Neural progenitor cell (in vitro differentiated cells): ENCODE results near the gene HPF1. TPM values are rescaled to one million over a fixed set of nuclear protein-coding genes. Genes with fewer than 3 reads are reported as not detected.
"Not testable (repeated sequence)": the region's sequence is repeated elsewhere in the genome, so short reads cannot be mapped to it uniquely, and the experiment has no call there.

Experiments used
- DNase-seq: peaks from one replicate; pipeline ENCODE4 v3.0.0-alpha.2; 2016; ENCODE audit warnings: low spot score
- H2AFZ ChIP-seq: fragments of 200-600 bp; sonication (generic); replicated peaks from 2 replicates; pipeline ENCODE4 v1.6.1; 2016; ENCODE audit warnings: antibody characterized with exemption
- H3F3A ChIP-seq: fragments of 200-600 bp; sonication (generic); 2 replicates; pipeline ENCODE4 v1.6.1; 2016; ENCODE audit warnings: antibody characterized with exemption, low read depth
- H3K27ac ChIP-seq: fragments of 200-600 bp; sonication (generic); 2 replicates; pipeline ENCODE4 v1.5.1; 2016; ENCODE audit warnings: mild to moderate bottlenecking
- H3K27me3 ChIP-seq: fragments of 200-600 bp; sonication (generic); 2 replicates; pipeline ENCODE4 v1.6.1; 2016; ENCODE audit warnings: mild to moderate bottlenecking, moderate library complexity
- H3K36me3 ChIP-seq: fragments of 200-600 bp; sonication (generic); 2 replicates; pipeline ENCODE4 v1.5.1; 2016
- H3K4me1 ChIP-seq: fragments of 200-600 bp; sonication (generic); 2 replicates; pipeline ENCODE4 v1.6.1; 2016; ENCODE audit warnings: mixed run types
- H3K4me2 ChIP-seq: fragments of 200-600 bp; sonication (generic); 2 replicates; pipeline ENCODE4 v1.6.1; 2016
- H3K4me3 ChIP-seq: fragments of 200-600 bp; sonication (generic); 2 replicates; pipeline ENCODE4 v1.5.1; 2016
- H3K79me2 ChIP-seq: fragments of 200-600 bp; sonication (generic); 2 replicates; pipeline ENCODE4 v1.6.1; 2016; ENCODE audit warnings: low read depth
- H3K9ac ChIP-seq: fragments of 200-600 bp; sonication (generic); 2 replicates; pipeline ENCODE4 v1.6.1; 2016
- H3K9me3 ChIP-seq: fragments of 200-600 bp; sonication (generic); 2 replicates; pipeline ENCODE4 v1.5.1; 2016; ENCODE audit warnings: low read depth
- H4K20me1 ChIP-seq: fragments of 200-600 bp; sonication (generic); 2 replicates; pipeline ENCODE4 v1.6.1; 2016; ENCODE audit warnings: low read depth
- H3K27ac Mint-ChIP-seq: 3 replicates; pipeline ENCODE4 v1.8.0; 2021; ENCODE audit warnings: mixed read lengths
- H3K27me3 Mint-ChIP-seq: 2 replicates; pipeline ENCODE4 v1.8.0; 2022; ENCODE audit warnings: low read depth, mild to moderate bottlenecking, inconsistent platforms, moderate library complexity, mixed read lengths; ENCODE audit not compliant: insufficient read depth
- H3K36me3 Mint-ChIP-seq: 3 replicates; pipeline ENCODE4 v1.8.0; 2021; ENCODE audit warnings: mixed read lengths
- H3K4me1 Mint-ChIP-seq: 3 replicates; pipeline ENCODE4 v1.8.0; 2021; ENCODE audit warnings: mixed read lengths
- H3K4me3 Mint-ChIP-seq: 3 replicates; pipeline ENCODE4 v1.8.0; 2021; ENCODE audit warnings: mild to moderate bottlenecking, moderate library complexity, mixed read lengths
- H3K9me3 Mint-ChIP-seq: 3 replicates; pipeline ENCODE4 v1.8.0; 2020; ENCODE audit warnings: mixed read lengths
- EZH2 ChIP-seq: fragments of 200-600 bp; sonication (generic); IDR thresholded peaks from 2 replicates; pipeline ENCODE4 v1.6.1; 2017; ENCODE audit warnings: antibody characterized with exemption, mild to moderate bottlenecking, moderate library complexity
- EZH2phosphoT487 ChIP-seq: fragments of 200-600 bp; sonication (generic); IDR thresholded peaks from 2 replicates; pipeline ENCODE4 v1.6.1; 2017; ENCODE audit warnings: antibody characterized with exemption
- total RNA-seq: library from RNA; depleted of rRNA; stranded (reverse); fragments of >200 nt; gene quantifications from 2 replicates; pipeline ENCODE4 v1.2.3, GENCODE V29; 2015; ENCODE audit warnings: low replicate concordance
- TF ChIP-seq, protein P1 (sequence below): fragments of 200-600 bp; sonication (generic); IDR thresholded peaks from 2 replicates; pipeline ENCODE4 v1.5.1; 2017; ENCODE audit warnings: antibody characterized with exemption, mild to moderate bottlenecking

HPF1 gene
- total RNA-seq, 1 donor from 2014 or later: 131 TPM

DNA sequence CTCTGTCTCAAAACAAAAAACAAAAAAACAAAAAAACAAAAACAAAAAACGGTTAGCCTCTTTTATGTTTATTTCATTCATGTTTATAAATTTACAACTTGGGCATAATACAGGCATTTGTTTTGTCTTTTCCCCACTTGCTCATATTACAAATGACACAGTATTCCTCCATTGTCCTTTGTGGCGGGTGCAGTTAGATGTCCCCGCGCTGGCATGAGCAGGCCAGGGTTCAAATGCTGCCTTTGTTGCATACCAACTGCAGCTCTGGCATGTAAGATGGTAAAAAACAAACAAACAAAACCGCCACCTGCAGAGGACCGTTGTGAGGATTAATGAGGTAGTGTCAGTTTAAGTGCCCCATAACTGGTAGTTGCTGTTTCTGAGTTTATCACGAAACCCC, 16.1 kb upstream of the HPF1 start:
- Mint-ChIP-seq H3K4me1 (no peaks in the 10 kb centered on the region), H3K4me3 (no peak overlapping the region), H3K27me3 (peaks cover 6% of the 10 kb centered on the region), H3K9me3 (peaks cover 2% of the 10 kb centered on the region), H3K36me3 (no peaks in the 10 kb centered on the region), H3K27ac (no peak overlapping the region)
- H3K79me2 ChIP-seq: no peaks in the 10 kb centered on the region
- H3K4me3 ChIP-seq: no peak overlapping the region
- H3K4me1 ChIP-seq: no peaks in the 10 kb centered on the region
- DNase-seq: no peak
- no peak overlapping the region for H3K27ac ChIP-seq
- no peaks in the 10 kb centered on the region for H3F3A ChIP-seq
- no peaks in the 10 kb centered on the region for H4K20me1 ChIP-seq
- TF ChIP-seq EZH2phosphoT487 (no peak), EZH2 (no peak)
- H3K36me3 ChIP-seq: no peaks in the 10 kb centered on the region
- no peaks in the 10 kb centered on the region for H3K9me3 ChIP-seq
- no peak overlapping the region for H2AFZ ChIP-seq
- H3K4me2 ChIP-seq: no peak overlapping the region
- no peak overlapping the region for H3K9ac ChIP-seq
- no peaks in the 10 kb centered on the region for H3K27me3 ChIP-seq

DNA sequence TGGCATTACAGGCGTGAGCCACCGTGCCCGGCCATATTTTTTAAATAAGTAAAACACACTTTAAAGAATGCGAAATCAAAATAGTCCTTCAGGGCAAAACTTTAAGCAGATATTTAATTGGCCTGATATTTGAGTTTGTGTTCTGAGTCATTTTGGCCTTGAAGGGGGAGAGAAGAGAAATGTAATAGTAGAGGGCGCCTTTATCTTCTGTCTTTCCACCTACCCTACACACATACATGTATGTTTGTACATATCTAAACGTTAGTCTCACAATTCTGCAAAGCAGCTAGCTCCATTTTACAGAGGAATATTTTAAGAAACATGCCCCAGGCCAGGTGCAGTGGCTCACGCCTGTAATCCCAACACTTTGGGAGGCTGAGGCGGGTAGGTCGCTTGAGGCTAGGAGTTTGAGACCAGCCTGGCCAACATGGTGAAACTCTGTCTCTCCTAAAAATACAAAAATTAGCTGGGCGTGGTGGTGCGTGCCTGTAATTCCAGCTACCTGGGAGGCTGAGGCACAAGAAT, 13.9 kb upstream of the HPF1 start:
- not testable (repeated sequence) for H3K4me1 ChIP-seq, H3K27ac Mint-ChIP-seq, H3F3A ChIP-seq, H3K4me3 ChIP-seq, H3K9ac ChIP-seq, H3K36me3 ChIP-seq, H3K4me2 ChIP-seq, H3K27ac ChIP-seq, H3K4me1 Mint-ChIP-seq, H2AFZ ChIP-seq, H3K36me3 Mint-ChIP-seq, H3K9me3 Mint-ChIP-seq, H3K27me3 ChIP-seq, H3K79me2 ChIP-seq, H3K9me3 ChIP-seq, H3K27me3 Mint-ChIP-seq, DNase-seq, H4K20me1 ChIP-seq, H3K4me3 Mint-ChIP-seq

DNA sequence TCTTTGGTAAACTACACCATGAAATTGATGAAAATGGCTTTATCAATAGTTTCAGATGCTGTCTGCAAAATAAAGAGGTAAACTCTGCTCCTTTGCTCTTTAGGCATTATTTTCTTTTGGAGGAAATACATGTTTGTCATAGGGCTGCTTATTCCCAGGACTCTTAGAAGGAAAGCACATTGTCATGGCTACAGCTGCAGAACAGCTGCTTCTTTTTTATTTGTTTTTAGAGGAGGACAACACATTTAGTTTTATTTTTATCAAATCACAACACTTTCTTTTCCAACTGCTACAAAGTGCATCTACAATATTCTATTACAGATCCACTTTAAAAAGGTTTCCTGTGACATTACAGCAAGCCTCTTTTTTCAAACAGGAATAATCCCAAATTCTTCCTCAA, 12.7 kb upstream of the HPF1 start:
- TF ChIP-seq EZH2phosphoT487: no peak
- TF ChIP-seq, protein P1, sequence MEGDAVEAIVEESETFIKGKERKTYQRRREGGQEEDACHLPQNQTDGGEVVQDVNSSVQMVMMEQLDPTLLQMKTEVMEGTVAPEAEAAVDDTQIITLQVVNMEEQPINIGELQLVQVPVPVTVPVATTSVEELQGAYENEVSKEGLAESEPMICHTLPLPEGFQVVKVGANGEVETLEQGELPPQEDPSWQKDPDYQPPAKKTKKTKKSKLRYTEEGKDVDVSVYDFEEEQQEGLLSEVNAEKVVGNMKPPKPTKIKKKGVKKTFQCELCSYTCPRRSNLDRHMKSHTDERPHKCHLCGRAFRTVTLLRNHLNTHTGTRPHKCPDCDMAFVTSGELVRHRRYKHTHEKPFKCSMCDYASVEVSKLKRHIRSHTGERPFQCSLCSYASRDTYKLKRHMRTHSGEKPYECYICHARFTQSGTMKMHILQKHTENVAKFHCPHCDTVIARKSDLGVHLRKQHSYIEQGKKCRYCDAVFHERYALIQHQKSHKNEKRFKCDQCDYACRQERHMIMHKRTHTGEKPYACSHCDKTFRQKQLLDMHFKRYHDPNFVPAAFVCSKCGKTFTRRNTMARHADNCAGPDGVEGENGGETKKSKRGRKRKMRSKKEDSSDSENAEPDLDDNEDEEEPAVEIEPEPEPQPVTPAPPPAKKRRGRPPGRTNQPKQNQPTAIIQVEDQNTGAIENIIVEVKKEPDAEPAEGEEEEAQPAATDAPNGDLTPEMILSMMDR: no peak
- TF ChIP-seq EZH2: no peak
- Mint-ChIP-seq H3K27me3 (peaks cover 2% of the 10 kb centered on the region), H3K4me1 (no peaks in the 10 kb centered on the region), H3K4me3 (no peak overlapping the region), H3K9me3 (no peaks in the 10 kb centered on the region), H3K27ac (no peak overlapping the region), H3K36me3 (no peaks in the 10 kb centered on the region)
- no peak for DNase-seq
- H2AFZ ChIP-seq: no peak overlapping the region
- H3K79me2 ChIP-seq: no peaks in the 10 kb centered on the region
- no peak overlapping the region for H3K4me3 ChIP-seq
- H3K4me1 ChIP-seq: no peaks in the 10 kb centered on the region
- H3K27ac ChIP-seq: no peak overlapping the region
- no peak overlapping the region for H3K4me2 ChIP-seq
- H4K20me1 ChIP-seq: no peaks in the 10 kb centered on the region
- H3K9me3 ChIP-seq: no peaks in the 10 kb centered on the region
- no peaks in the 10 kb centered on the region for H3F3A ChIP-seq
- no peak overlapping the region for H3K9ac ChIP-seq
- no peaks in the 10 kb centered on the region for H3K36me3 ChIP-seq
- no peaks in the 10 kb centered on the region for H3K27me3 ChIP-seq

DNA sequence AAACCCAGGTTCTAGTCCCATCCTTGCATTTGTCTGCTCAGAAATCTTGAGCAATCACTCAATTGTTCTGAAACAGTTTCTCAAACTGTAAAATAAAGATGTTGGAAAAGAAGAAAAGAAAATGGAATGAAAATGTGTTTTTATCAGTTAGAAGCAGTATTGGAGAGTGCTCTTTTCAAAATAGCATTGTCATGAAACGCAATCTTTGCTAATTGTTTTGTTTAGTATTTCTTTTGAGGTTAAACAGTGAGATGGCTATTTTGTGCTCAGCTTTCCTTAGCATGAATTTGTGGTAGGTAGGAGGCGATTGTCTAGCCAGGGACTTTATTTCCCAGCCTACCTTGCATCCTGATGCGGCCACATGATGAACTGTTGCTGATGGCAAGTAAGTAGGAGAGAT, 10.6 kb upstream of the HPF1 start:
- Mint-ChIP-seq H3K27me3 (peaks cover 3% of the 10 kb centered on the region), H3K9me3 (no peaks in the 10 kb centered on the region), H3K4me1 (no peaks in the 10 kb centered on the region), H3K36me3 (no peaks in the 10 kb centered on the region), H3K27ac (no peak overlapping the region), H3K4me3 (no peak overlapping the region)
- TF ChIP-seq EZH2: no peak
- TF ChIP-seq EZH2phosphoT487: no peak
- TF ChIP-seq, protein P1: no peak
- DNase-seq: no peak
- Histone ChIP-seq H3K4me3 (no peak overlapping the region), H4K20me1 (no peaks in the 10 kb centered on the region), H3K9me3 (no peaks in the 10 kb centered on the region), H3K27ac (no peak overlapping the region), H2AFZ (peak overlapping the region; percentile 72), H3K36me3 (no peaks in the 10 kb centered on the region), H3F3A (no peaks in the 10 kb centered on the region), H3K4me2 (no peak overlapping the region), H3K27me3 (no peaks in the 10 kb centered on the region), H3K79me2 (no peaks in the 10 kb centered on the region), H3K4me1 (no peaks in the 10 kb centered on the region), H3K9ac (no peak overlapping the region)
